Posterior vena cava (tissue), 2 donors: ENCODE data around the gene KIRREL1. TPM values are rescaled to one million over a fixed set of nuclear protein-coding genes. Genes with fewer than 3 reads are reported as not detected.
"Not testable (repeated sequence)": the region's sequence is repeated elsewhere in the genome, so short reads cannot be mapped to it uniquely, and the experiment has no call there.

Experiments
- DNase-seq: peaks from one replicate; pipeline ENCODE4 v3.0.0-alpha.2; 2020; ENCODE audit warnings: low spot score
- intact Hi-C, 2 donors: fragments of 100-400 bp; cut with DNase I; formaldehyde crosslinking; loops; one replicate each; pipeline versions ENCODE4 v1.14.1 to v1.14.2; 2022 to 2023
- total RNA-seq, 2 donors: library from RNA; stranded (reverse); fragmentation: NEBNext Ultra II Directional; extraction: Animal tissue kit (Norgen Biotek cat#: 25700); gene quantifications; one replicate each; pipeline ENCODE4 v1.2.1, GENCODE V29; 2021
- donor health status: DM: yes; HTN: yes; CAD: no.
- donor health status: DM: yes; HTN: yes; CAD: no.

The KIRREL1 gene
- total RNA-seq, 2 donors from 2014 or later: 57.9 to 68.9 TPM

- no peak for DNase-seq
- intact Hi-C loops: no loop called here
Observed at GRCh38 chr1:158113759-158114127, 120.3 kb downstream of the KIRREL1 start.

DNA sequence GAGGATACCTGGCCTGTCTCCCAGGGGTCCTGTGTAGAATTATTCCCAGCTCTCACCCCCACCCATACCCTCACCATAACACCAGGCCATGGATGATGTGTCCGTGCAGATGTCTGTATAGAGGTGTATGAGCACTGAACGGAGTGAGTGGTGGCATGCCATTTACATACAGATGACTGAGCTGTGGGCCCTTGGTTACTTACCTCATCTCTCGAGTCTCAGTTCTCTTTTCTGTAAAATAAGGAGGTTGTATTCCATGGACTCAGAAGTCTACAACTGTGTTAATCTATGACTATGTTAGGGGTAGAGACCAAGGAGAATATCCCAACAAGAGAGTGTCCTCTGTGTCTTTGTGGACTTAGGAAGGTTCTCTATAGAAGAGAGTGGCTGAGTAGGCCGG lies 121.7 kb downstream of the KIRREL1 start:
- intact Hi-C loops: no loop called here
- no peak for DNase-seq

GRCh38 chr1:158116311-158117167 lies 123.1 kb downstream of the KIRREL1 start:
- no peak for DNase-seq
- intact Hi-C loops: no loop called here

DNA sequence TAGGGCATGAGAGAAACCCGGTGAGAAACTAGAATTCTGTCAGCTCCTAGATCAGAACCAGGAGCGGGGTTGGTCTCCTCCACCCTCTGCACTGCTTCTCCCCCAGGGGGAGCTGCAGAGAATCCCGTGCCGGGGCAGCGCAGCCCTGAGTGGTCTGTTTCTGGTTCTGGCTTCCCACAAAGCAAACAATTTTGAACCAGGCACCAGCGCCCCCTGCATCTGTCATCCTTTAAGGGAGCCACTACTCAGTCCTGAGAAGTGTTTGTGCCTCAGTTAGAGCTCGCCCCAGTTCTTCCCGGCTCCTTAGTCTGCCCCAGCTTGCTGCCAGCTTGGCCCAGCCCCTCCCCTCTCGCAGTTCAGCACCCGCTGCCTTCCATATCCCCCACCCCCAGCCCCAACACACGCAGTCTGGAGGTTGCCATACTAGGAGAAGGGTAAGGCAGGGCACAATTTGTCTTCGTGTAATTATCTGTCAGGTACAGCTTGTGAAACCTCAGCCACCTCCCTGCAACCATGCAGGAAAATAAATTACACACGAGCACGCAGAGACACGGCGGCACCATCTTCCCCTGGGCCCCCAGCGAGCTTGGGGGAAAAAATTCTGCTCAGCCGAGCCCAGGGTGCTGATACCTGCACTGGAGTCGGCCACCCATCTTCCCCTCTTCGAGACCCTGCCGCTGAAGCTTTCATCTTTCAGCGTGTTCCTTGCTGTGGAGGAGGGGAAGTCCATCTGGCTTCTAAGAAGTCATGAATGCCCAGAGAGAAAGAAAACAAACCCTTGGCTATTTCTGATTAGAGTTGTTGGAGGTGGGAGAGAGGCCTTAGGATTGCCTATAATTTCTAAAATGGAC lies 124.6 kb downstream of the KIRREL1 start:
- intact Hi-C loops: no loop called here
- peak; percentile 81 for DNase-seq

DNA sequence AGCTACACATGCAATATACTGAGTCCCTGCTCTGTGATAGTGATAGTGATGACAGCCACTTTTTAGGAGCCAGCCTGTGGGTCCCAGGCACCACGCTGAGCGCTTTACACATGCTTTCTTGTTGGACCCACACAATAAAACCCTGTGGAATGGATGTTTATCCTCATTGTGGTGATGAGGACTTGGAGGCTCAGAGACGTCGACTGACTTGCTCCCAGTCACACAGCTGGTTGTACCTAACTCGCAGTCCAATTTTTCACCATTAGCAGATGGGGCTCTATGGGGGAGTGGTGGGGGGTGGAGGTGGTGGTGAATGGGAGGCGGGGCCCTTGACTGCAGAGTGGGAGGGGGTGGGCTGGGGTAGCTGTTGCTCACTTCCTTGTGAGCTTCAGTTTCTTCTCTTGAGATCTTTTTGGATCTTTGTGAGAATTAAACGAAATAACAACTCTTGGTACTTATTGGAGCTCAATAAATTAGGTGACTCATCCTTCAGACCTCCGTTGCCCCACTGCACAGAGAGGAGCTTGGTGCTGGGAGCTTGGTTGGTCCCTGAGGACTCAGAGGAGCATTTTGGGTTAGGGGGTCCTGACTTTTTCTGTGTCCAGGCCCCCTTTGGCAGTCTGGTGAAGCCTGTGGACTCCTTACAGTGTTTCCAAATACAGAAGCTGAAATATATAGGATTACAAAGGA lies 125.4 kb downstream of the KIRREL1 start:
- intact Hi-C loops: no loop called here
- DNase-seq: no peak

DNA sequence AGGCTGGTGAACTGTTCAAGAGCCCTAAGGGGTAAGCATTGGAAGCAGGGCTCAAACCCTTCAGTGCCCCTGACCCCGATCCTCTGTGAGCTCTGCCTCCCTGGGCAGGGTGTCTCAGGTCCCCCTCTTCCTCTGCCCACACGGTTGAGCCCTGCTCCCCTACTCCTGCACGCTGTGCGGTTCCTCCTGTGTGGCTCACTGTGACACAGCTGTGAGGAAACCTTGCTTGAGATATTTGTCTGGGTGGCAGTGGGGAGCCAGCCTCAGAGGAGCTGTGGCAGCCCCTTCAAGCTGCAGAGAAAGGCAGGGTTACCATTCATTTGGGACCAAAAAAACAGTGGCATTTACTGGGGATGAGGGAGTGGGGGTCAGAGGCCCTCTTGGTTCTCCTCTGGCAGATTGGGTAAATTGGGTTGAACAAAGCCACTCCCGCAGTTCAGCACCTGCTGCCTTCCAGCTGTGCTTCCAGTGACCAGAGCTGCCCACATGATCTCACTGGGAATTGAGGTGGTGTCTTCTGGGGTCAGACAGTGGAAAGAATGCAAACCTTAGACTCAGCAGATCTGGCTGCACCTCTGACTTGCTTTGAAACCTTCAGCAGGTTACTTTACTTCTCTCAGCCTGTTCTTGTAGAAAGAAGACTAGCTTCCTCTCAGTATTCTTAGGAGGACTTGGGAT lies 126.7 kb downstream of the KIRREL1 start:
- no peak for DNase-seq
- intact Hi-C loops: loop anchor here in 1 of 2 donors (5.0 to 10.0 kb wide), 2 partner anchors 153 to 545 kb away; no protein-coding TSS in a partner anchor

GRCh38 chr1:158121604-158122254 lies 128.3 kb downstream of the KIRREL1 start:
- intact Hi-C loops: loop anchor here in 1 of 2 donors (5.0 to 10.0 kb wide), 2 partner anchors 154 to 547 kb away; no protein-coding TSS in a partner anchor
- DNase-seq: no peak

- DNase-seq: no peak
- intact Hi-C loops: loop anchor here in 1 of 2 donors (5.0 to 10.0 kb wide), 2 partner anchors 156 to 548 kb away; no protein-coding TSS in a partner anchor
Observed at GRCh38 chr1:158122833-158123388, 129.5 kb downstream of the KIRREL1 start.

DNA sequence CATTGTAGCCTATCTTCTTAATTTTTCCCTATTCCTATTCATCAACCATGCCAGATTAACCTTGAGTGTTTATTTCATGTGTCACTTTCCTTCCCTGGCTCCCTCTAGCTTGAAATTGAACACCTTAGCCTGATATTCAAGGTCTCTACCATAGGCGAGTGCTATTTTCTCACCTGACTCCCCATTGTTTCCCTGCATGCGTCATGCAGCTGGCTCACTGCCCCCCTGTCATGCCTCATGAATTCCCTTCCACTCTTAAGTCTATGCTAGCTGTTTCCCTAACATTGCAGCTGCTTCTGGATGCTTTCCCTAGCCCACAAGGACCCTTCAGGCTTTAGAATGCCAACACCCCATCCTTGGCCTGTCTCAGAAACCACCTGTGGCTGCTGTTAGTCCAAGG lies 130.6 kb downstream of the KIRREL1 start:
- intact Hi-C loops: loop anchor here in 1 of 2 donors (5.0 to 10.0 kb wide), 2 partner anchors 157 to 549 kb away; no protein-coding TSS in a partner anchor
- DNase-seq: no peak

DNA sequence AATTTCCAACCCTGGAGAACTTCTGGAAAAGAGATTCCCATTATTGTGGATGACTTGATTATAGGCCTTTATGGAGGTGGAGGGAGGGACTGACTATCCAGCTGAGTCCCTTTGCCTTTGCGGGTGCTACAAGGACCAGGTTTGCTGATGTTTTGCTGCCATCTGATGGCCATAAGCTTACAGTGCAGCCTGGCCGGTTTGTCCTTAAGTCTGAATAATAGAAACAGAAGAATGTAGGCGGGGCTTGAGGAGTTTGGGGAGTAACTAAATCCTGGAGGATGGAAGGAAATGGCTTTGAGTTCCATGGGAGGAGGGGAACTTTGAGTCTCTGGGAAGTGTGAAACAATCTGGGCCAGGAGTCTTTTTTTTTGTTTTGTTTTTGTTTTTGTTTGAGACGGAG lies 131.6 kb downstream of the KIRREL1 start:
- DNase-seq: peak; percentile 94
- intact Hi-C loops: loop anchor here in 1 of 2 donors (5.0 to 10.0 kb wide), 2 partner anchors 158 to 550 kb away; no protein-coding TSS in a partner anchor

DNA sequence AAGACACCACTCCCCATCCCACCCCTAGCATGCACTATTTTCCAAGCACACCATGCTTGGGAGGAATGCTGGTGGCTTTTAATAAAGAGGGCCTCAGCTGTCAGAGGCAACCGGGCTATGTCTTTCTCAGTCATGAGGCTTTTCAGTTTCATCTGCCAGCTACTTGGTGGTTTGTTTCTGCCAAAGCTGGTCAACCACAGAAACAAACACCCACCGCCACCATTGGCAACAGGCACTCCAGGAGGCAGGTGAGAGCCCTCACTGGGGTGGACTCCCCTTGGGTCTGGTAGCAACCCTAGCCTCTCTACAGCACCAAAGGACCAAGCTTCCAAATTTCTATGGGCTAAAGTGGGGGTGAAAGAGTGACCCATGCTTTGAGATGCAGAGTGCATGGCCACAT lies 133.0 kb downstream of the KIRREL1 start:
- no peak for DNase-seq

GRCh38 chr1:158128531-158128930 lies 135.1 kb downstream of the KIRREL1 start:
- DNase-seq: not testable (repeated sequence)
- intact Hi-C loops: loop anchor here in 1 of 2 donors (10.0 kb wide), 1 partner anchor 554 kb away; no protein-coding TSS in a partner anchor

More for the DNA sequence above, 133.0 kb downstream of the KIRREL1 start:
- intact Hi-C loops: loop anchor here in 1 of 2 donors (10.0 kb wide), 1 partner anchor 552 kb away; no protein-coding TSS in a partner anchor

- intact Hi-C loops: no loop called here
- no peak for DNase-seq
Observed at GRCh38 chr1:158131217-158131616, 137.8 kb downstream of the KIRREL1 start.

DNA sequence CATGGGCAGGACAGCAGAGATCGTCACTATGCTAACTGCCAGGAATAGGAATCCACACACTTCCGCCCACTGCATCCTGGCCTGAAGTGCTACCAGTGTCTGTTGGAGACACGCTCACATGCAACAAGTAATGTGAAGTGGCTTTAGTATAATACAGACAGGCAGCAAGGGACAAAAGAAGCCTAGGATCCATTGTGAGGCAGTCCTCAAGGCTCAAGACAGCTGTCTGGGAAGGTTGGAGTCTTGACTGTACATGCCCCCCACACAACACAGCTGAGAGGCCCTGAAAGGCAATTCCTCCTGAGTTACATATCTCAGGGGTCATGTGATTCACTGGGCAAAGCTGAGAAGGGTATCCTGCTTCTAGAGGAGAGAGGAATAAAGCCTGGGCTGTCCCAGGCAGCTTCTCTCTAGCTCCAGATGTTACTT lies 147.3 kb downstream of the KIRREL1 start:
- no peak for DNase-seq
- intact Hi-C loops: no loop called here

DNA sequence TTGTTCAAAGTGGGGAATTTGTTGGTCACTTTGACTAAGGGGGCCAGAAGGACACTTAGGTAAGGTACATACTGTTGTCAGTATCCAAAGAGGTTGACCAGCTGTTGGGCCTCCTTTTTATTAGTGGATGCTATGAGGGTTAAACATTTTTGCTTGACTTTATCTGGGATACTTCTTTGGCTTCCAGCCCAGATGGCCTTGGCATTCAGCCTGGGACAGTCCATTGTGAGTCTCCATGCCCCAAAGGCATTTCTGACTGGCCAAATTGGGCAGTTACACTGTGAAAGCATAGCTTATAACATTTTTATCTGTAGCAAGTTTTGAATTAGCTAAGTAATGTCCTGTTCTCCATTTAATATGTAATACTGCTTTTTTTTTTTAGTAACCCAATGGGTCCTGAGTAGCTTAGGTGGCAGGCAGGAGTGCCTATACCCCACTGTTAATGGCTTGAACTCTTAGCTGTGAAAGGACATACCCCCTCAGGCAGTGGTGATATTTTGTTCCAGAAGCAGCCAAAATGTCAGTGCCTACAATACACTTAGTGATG lies 151.8 kb downstream of the KIRREL1 start:
- intact Hi-C loops: no loop called here
- DNase-seq: no peak

DNA sequence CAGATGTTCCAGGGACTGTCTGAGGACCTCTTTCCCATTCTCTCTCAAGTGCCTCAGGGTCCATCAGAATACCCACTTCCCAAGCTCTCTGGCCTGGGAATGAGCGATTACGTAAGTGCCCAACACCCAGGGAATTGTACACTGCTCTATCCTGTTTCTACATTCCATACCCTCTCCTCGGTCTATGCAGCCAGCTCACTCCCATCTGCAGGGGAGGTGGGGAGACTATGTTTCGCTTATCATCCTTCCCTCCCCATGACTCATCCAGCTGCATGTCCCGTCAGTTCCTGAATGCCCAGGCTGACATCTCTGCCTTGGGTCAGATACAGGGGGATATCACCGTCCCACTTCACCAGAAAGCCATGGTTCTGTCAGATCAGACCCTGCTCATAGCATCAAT lies 152.7 kb downstream of the KIRREL1 start:
- intact Hi-C loops: no loop called here
- no peak for DNase-seq

- intact Hi-C loops: no loop called here
Observed at GRCh38 chr1:158146739-158147138, 153.3 kb downstream of the KIRREL1 start.

More at GRCh38 chr1:158146739-158147138, 153.3 kb downstream of the KIRREL1 start:
- no peak for DNase-seq
